Measurements from ENCODE around the gene SLCO2B1.
A peak's percentile ranks its signal among the peaks of the same experiment; 100 is the strongest.

The SLCO2B1 gene

GRCh38 chr11:75240311-75241035, 89.6 kb downstream of the SLCO2B1 start, which contains the start of gene TPBGL:
Gene TPBGL, plus strand, starts transcription at chr11:75240774. Its CDS starts 276 bp downstream, at chr11:75241050.
- Histone ChIP-seq H3K4me3 (ENCODE audit: low read depth, low read length) (peak within 1 kb of the TSS; percentile 76), H3K9me3 (no peaks in the 10 kb centered on the region), H3K36me3 (peaks cover 2% of the 10 kb centered on the region; the same call in 1 of the 2 replicates), H3K27me3 (peaks cover 6% of the 10 kb centered on the region), H3K4me1 (no peaks in the 10 kb centered on the region)
- TF ChIP-seq CTCF (IDR thresholded peaks at IDR 0.05; ENCODE audit: low read depth, low read length) = no peak
- DNase-seq = peak; percentile 64

- TF ChIP-seq CTCF (IDR thresholded peaks at IDR 0.05; ENCODE audit: low read depth, low read length) = peak; percentile 50
- Histone ChIP-seq H3K4me3 (ENCODE audit: low read depth, low read length) (peak overlapping the region; percentile 76), H3K27me3 (peaks cover 6% of the 10 kb centered on the region), H3K4me1 (no peaks in the 10 kb centered on the region), H3K36me3 (peaks cover 2% of the 10 kb centered on the region; the same call in 1 of the 2 replicates), H3K9me3 (no peaks in the 10 kb centered on the region)
- DNase-seq = peak; percentile 91
Measured at GRCh38 chr11:75241036-75241905, 90.4 kb downstream of the SLCO2B1 start.

- H3K27me3 ChIP-seq = peaks cover 6% of the 10 kb centered on the region
Measured at GRCh38 chr11:75241906-75242644, 91.2 kb downstream of the SLCO2B1 start.

GRCh38 chr11:75242722-75243600, 92.1 kb downstream of the SLCO2B1 start:
- H3K4me3 ChIP-seq (ENCODE audit: low read depth, low read length) = no peak overlapping the region
- peaks cover 2% of the 10 kb centered on the region; the same call in 1 of the 2 replicates for H3K36me3 ChIP-seq
- peaks cover 6% of the 10 kb centered on the region for H3K27me3 ChIP-seq
- DNase-seq = peak; percentile 4
- TF ChIP-seq CTCF (IDR thresholded peaks at IDR 0.05; ENCODE audit: low read depth, low read length) = no peak
- H3K9me3 ChIP-seq = no peaks in the 10 kb centered on the region
- peaks cover 7% of the 10 kb centered on the region for H3K4me1 ChIP-seq

More at GRCh38 chr11:75241906-75242644, 91.2 kb downstream of the SLCO2B1 start:
- peak overlapping the region; percentile 61 for H3K4me3 ChIP-seq (ENCODE audit: low read depth, low read length)
- no peak for DNase-seq
- H3K36me3 ChIP-seq = peaks cover 2% of the 10 kb centered on the region; the same call in 1 of the 2 replicates
- TF ChIP-seq CTCF (IDR thresholded peaks at IDR 0.05; ENCODE audit: low read depth, low read length) = no peak
- no peaks in the 10 kb centered on the region for H3K9me3 ChIP-seq
- H3K4me1 ChIP-seq = peaks cover 4% of the 10 kb centered on the region; the same call in 1 of the 2 replicates

GRCh38 chr11:75244052-75244814, 93.3 kb downstream of the SLCO2B1 start:
- peaks cover 6% of the 10 kb centered on the region for H3K27me3 ChIP-seq

More at GRCh38 chr11:75244052-75244814, 93.3 kb downstream of the SLCO2B1 start:
- DNase-seq = peak; percentile 3
- H3K4me3 ChIP-seq (ENCODE audit: low read depth, low read length) = no peak overlapping the region
- H3K9me3 ChIP-seq = no peaks in the 10 kb centered on the region
- H3K36me3 ChIP-seq = no peaks in the 10 kb centered on the region
- H3K4me1 ChIP-seq = peaks cover 12% of the 10 kb centered on the region
- no peak for TF ChIP-seq CTCF (IDR thresholded peaks at IDR 0.05; ENCODE audit: low read depth, low read length)
